Prostate gland (tissue), 2 donors: ENCODE results near the gene FAM53B. TPM values are rescaled to one million over a fixed set of nuclear protein-coding genes. Genes with fewer than 3 reads are reported as not detected.

Experiments used
- DNase-seq: peaks from one replicate; pipeline ENCODE4 v3.0.0-alpha.2; 2019; ENCODE audit warnings: low spot score
- H3K27ac ChIP-seq, 2 donors: fragments of 200-600 bp; sonication (generic); 2 replicates each; pipeline ENCODE4 v1.5.1; 2017 to 2019
- H3K27me3 ChIP-seq: fragments of 200-600 bp; sonication (generic); replicated peaks from 2 replicates; pipeline ENCODE4 v1.5.1; 2019; ENCODE audit not compliant: insufficient read depth
- H3K36me3 ChIP-seq, 2 donors: fragments of 200-600 bp; sonication (generic); 1 replicate in 1 of 2; 2 replicates in 1 of 2; pipeline versions ENCODE4 v1.5.1 to v1.8.1; 2017 to 2019
- H3K4me1 ChIP-seq: fragments of 200-600 bp; sonication (generic); replicated peaks from 2 replicates; pipeline ENCODE4 v1.5.1; 2019
- H3K4me3 ChIP-seq, 2 donors: fragments of 200-600 bp; sonication (generic); 2 replicates each; pipeline ENCODE4 v1.5.1; 2017 to 2019
- H3K9me3 ChIP-seq: fragments of 200-600 bp; sonication (generic); 2 replicates; pipeline ENCODE4 v1.5.1; 2017
- POLR2A ChIP-seq: fragments of 450-650 bp; IDR thresholded peaks from one replicate; pipeline ENCODE4 v1.6.1; 2016; ENCODE audit warnings: antibody characterized with exemption, mild to moderate bottlenecking
- POLR2AphosphoS5 ChIP-seq: sonication (generic); formaldehyde crosslinking; IDR thresholded peaks from one replicate; pipeline ENCODE4 v1.6.1; 2017; ENCODE audit warnings: antibody characterized with exemption
- WGBS: methylation state at CpG from one replicate; pipeline ENCODE4 v1.1.5; 2018; 5-methylcytosine and 5-hydroxymethylcytosine counted together
- intact Hi-C: fragments of 100-400 bp; cut with DNase I; formaldehyde crosslinking; loops from one replicate; pipeline ENCODE4 v1.14.2; 2022
- total RNA-seq, 2 donors: library from RNA; depleted of rRNA; stranded (reverse); fragments of >200 nt; gene quantifications; one replicate each; pipeline ENCODE4 v1.1.0, GENCODE V29; 2016
- TF ChIP-seq, protein P1 (sequence below), 4 experiments: fragments of 200-600 bp in 2 of 4; fragments of 450-650 bp in 2 of 4; sonication (generic) in 2 of 4; IDR thresholded peaks; 1 replicate in 3 of 4; 2 replicates in 1 of 4; pipeline ENCODE4 v1.5.1; 2016 to 2019; ENCODE audit warnings: antibody characterized with exemption in 4 of 4, mild to moderate bottlenecking in 2 of 4, moderate library complexity in 2 of 4

Gene FAM53B
- total RNA-seq, 2 donors from 2014 or later = 28.9 to 101 TPM

DNA sequence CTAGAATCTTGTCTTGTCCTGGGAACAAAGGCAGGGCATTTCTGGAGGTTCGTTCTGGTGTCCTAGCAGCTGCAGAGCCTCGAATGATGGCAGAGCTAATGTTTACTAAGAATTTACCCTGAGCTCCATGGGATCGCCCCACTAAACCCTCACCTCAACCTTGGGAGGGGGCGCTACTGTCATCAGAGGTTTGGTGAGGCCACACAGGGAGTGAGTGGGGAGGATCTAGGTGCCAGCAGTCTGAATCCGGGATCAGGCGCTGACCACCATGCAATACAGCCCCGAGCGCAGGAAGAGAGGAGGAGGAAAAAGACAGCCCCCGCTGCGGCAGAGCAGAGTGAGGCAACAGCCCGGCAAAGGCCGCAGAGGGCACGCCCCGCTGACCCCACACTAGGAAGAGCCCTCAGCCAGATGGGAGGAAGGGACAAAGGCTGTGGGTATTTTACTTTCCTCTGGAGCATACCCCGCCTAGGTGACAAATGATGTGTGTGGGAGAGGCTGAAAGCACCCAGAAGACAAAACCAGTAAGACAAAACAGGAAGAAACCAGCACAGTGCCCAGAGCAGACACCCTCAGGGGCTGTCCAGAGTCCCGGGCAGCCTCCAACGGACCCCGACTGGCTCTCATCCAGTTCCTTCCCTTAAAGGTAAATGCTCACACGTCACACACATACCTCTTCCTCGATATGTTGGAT, 103.5 kb downstream of the FAM53B start:
- WGBS = 54% methylated on average over 20 of the region's 20 CpGs
- TF ChIP-seq POLR2A = no peak
- TF ChIP-seq, protein P1, sequence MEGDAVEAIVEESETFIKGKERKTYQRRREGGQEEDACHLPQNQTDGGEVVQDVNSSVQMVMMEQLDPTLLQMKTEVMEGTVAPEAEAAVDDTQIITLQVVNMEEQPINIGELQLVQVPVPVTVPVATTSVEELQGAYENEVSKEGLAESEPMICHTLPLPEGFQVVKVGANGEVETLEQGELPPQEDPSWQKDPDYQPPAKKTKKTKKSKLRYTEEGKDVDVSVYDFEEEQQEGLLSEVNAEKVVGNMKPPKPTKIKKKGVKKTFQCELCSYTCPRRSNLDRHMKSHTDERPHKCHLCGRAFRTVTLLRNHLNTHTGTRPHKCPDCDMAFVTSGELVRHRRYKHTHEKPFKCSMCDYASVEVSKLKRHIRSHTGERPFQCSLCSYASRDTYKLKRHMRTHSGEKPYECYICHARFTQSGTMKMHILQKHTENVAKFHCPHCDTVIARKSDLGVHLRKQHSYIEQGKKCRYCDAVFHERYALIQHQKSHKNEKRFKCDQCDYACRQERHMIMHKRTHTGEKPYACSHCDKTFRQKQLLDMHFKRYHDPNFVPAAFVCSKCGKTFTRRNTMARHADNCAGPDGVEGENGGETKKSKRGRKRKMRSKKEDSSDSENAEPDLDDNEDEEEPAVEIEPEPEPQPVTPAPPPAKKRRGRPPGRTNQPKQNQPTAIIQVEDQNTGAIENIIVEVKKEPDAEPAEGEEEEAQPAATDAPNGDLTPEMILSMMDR (IDR thresholded peaks at IDR 0.05) = no peak
- TF ChIP-seq POLR2AphosphoS5 = no peak
- DNase-seq = no peak
- intact Hi-C loops = no loop called here
- no peaks in the 10 kb centered on the region for H3K9me3 ChIP-seq
- H3K27me3 ChIP-seq = no peaks in the 10 kb centered on the region
- H3K27ac ChIP-seq = no peak overlapping the region
- no peak overlapping the region for H3K4me3 ChIP-seq
- H3K4me1 ChIP-seq = no peaks in the 10 kb centered on the region
- no peaks in the 10 kb centered on the region for H3K36me3 ChIP-seq

DNA sequence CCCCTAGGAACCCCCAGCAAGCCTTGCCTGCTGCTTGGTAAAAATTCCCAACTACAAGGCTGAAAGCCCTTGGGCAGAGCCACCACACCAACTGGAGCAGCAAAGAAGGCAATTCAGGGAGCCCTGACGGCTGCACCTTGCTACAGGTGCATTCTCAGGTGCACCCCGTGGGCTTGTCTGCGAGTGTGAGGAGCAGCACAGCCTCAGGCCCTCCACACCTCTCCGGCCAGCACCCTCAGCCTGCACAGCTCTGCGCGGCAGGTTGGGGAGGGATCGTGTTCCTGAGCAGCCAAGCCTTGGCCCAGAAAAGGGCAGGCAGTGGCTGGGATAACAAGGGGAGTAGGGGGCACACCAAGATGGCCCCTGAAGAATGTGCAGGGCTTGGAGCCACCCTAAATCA, 104.1 kb downstream of the FAM53B start:
- Histone ChIP-seq H3K27ac (no peak overlapping the region), H3K27me3 (no peaks in the 10 kb centered on the region), H3K4me3 (no peak overlapping the region), H3K9me3 (no peaks in the 10 kb centered on the region), H3K36me3 (no peaks in the 10 kb centered on the region), H3K4me1 (no peaks in the 10 kb centered on the region)
- 82% methylated on average over 7 of the region's 7 CpGs for WGBS
- intact Hi-C loops = no loop called here
- TF ChIP-seq POLR2AphosphoS5 (no peak), POLR2A (no peak)
- TF ChIP-seq, protein P1 (IDR thresholded peaks at IDR 0.05) = no peak
- no peak for DNase-seq

DNA sequence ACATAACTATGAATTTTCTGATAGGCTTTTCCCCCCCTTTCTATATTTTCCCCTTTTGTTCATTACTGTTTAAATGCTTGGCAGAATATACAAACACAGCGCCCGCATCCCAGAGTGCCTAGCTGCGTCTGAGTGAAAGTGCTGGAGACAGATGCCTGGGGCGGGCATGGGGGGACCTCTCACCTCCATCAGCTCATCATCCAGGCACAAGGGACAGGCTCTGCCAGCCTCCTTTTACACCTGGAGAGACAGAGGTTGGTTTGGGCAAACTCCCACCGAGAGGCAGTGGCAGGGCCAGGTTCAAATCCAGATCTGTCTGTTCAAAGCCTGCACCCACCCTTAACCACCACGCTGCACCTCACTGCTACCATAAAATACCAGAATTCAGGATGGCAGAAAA, 104.5 kb downstream of the FAM53B start:
- no peak for DNase-seq
- intact Hi-C loops = no loop called here
- H3K27me3 ChIP-seq = no peaks in the 10 kb centered on the region
- H3K4me1 ChIP-seq = no peaks in the 10 kb centered on the region
- 93% methylated on average over 6 of the region's 6 CpGs for WGBS
- no peak overlapping the region for H3K27ac ChIP-seq
- no peaks in the 10 kb centered on the region for H3K9me3 ChIP-seq
- TF ChIP-seq POLR2AphosphoS5 (no peak), POLR2A (no peak)
- TF ChIP-seq, protein P1 (IDR thresholded peaks at IDR 0.05) = no peak
- H3K36me3 ChIP-seq = no peaks in the 10 kb centered on the region
- no peak overlapping the region for H3K4me3 ChIP-seq

DNA sequence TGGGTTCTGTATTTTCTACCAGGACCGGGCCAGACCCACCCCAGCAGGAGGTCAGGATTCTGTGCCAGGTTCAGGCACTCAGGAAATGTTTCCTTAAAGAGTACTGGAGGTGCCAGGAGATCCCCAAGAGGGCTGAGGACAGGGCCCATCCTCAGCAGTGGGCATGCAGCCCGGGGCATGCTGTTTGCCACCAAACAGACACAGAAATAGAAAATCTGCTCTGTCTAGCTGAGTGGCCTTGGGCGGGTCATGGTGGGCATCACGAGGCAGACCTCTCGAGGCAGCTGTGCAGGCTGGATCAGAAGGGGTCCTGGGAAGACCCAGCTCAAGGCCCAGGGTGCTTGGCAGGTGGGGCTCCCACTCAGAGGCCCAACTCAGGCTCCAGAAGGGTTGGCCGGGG, 105.0 kb downstream of the FAM53B start:
- TF ChIP-seq, protein P1 (IDR thresholded peaks at IDR 0.05) = no peak
- no peak for TF ChIP-seq POLR2A
- H3K36me3 ChIP-seq = no peaks in the 10 kb centered on the region
- intact Hi-C loops = no loop called here
- 92% methylated on average over 6 of the region's 6 CpGs for WGBS
- no peaks in the 10 kb centered on the region for H3K9me3 ChIP-seq
- no peak overlapping the region for H3K27ac ChIP-seq
- no peaks in the 10 kb centered on the region for H3K4me1 ChIP-seq
- DNase-seq = no peak
- no peak overlapping the region for H3K4me3 ChIP-seq
- H3K27me3 ChIP-seq = no peaks in the 10 kb centered on the region

DNA sequence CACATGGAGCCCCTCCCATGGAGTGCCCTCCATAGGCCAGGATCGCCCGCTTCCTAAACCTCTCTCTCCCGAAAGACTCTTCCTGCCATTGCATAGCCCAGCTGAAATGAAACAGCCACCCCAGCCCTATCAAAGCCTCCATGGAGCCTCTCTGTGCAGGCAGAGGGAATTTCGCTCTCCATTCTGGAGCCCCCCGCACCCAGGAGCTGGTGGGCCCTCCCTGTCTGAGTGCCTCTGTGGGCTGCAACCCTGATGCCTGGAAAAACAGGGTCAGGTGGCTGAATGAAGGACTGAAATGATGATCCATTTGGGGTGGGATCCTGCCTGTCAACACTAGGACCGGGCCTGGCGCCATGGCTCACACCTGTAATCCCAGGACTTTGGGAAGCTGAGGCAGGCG, 106.4 kb downstream of the FAM53B start:
- WGBS = 96% methylated on average over 8 of the region's 8 CpGs
- H3K4me1 ChIP-seq = no peaks in the 10 kb centered on the region
- no peak overlapping the region for H3K27ac ChIP-seq
- H3K27me3 ChIP-seq = no peaks in the 10 kb centered on the region
- H3K9me3 ChIP-seq = no peaks in the 10 kb centered on the region
- no peak for DNase-seq
- H3K36me3 ChIP-seq = no peaks in the 10 kb centered on the region
- intact Hi-C loops = no loop called here
- TF ChIP-seq POLR2AphosphoS5 = no peak
- TF ChIP-seq POLR2A = no peak
- TF ChIP-seq, protein P1 (IDR thresholded peaks at IDR 0.05) = no peak
- no peak overlapping the region for H3K4me3 ChIP-seq
